Thyroid gland (tissue), 4 donors: ENCODE measurements around the gene CFAP251.

ENCODE experiments used
- POLR2A ChIP-seq, 2 donors: fragments of 450-650 bp; IDR thresholded peaks; one replicate each; pipeline ENCODE4 v1.6.1; 2017; ENCODE audit warnings: antibody characterized with exemption in 2 of 2, mild to moderate bottlenecking in 2 of 2, moderate library complexity in 1 of 2
- TF ChIP-seq, protein P1 (sequence below), 6 experiments: fragments of 200-600 bp in 3 of 6; fragments of 450-650 bp in 3 of 6; sonication (generic) in 3 of 6; IDR thresholded peaks; one replicate each; pipeline ENCODE4 v1.5.1; 2016 to 2019; ENCODE audit warnings: antibody characterized with exemption in 6 of 6, mild to moderate bottlenecking in 2 of 6, inconsistent platforms in 1 of 6, moderate library complexity in 1 of 6

- TF ChIP-seq, protein P1, sequence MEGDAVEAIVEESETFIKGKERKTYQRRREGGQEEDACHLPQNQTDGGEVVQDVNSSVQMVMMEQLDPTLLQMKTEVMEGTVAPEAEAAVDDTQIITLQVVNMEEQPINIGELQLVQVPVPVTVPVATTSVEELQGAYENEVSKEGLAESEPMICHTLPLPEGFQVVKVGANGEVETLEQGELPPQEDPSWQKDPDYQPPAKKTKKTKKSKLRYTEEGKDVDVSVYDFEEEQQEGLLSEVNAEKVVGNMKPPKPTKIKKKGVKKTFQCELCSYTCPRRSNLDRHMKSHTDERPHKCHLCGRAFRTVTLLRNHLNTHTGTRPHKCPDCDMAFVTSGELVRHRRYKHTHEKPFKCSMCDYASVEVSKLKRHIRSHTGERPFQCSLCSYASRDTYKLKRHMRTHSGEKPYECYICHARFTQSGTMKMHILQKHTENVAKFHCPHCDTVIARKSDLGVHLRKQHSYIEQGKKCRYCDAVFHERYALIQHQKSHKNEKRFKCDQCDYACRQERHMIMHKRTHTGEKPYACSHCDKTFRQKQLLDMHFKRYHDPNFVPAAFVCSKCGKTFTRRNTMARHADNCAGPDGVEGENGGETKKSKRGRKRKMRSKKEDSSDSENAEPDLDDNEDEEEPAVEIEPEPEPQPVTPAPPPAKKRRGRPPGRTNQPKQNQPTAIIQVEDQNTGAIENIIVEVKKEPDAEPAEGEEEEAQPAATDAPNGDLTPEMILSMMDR (IDR thresholded peaks at IDR 0.05): no peak
- no peak for TF ChIP-seq POLR2A (IDR thresholded peaks at IDR 0.05)
Observed at GRCh38 chr12:122001466-122002209, 83.2 kb downstream of the CFAP251 start.
